ENCODE data around the gene CCDC78.

CCDC78 gene

GRCh38 chr16:726438-727290, at the start of gene CCDC78, which contains the start of gene HAGHL:
TSS of gene CCDC78 (minus strand) at chr16:726443. CDS start at chr16:726367, 76 bp downstream.
TSS of gene HAGHL (plus strand) at chr16:727106. CDS start at chr16:727510, 404 bp downstream.
- DNase-seq: peak; percentile 26 to 90

DNA sequence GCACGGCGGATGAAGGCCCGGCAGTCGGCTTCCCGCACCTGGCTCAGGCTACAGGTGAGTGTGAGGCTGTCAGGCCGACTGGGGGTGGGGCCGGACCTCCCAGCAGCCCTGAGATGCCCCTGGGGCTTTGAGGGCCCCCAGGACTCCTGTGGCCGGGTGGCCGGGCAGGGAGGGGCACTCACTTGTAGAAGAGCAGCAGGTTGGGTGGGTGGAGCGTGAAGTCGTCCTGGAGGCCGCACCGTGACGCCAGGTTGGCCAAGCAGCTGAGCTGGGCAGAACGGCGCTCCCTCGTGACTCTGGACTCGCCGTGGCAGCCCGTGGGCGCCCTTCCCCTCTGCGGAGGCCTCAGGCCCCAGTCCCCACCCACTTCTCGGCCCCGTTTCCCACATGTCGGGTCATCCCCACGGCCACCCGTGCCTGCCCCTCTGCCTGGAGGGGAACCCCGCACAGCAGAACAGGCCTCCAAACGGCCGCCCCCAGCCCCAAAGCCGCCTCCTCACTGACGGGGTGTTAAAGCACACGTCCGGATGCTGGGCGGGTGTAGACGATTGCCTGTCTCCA, 49.1 kb upstream of the CCDC78 start:
- no peak for DNase-seq

DNA sequence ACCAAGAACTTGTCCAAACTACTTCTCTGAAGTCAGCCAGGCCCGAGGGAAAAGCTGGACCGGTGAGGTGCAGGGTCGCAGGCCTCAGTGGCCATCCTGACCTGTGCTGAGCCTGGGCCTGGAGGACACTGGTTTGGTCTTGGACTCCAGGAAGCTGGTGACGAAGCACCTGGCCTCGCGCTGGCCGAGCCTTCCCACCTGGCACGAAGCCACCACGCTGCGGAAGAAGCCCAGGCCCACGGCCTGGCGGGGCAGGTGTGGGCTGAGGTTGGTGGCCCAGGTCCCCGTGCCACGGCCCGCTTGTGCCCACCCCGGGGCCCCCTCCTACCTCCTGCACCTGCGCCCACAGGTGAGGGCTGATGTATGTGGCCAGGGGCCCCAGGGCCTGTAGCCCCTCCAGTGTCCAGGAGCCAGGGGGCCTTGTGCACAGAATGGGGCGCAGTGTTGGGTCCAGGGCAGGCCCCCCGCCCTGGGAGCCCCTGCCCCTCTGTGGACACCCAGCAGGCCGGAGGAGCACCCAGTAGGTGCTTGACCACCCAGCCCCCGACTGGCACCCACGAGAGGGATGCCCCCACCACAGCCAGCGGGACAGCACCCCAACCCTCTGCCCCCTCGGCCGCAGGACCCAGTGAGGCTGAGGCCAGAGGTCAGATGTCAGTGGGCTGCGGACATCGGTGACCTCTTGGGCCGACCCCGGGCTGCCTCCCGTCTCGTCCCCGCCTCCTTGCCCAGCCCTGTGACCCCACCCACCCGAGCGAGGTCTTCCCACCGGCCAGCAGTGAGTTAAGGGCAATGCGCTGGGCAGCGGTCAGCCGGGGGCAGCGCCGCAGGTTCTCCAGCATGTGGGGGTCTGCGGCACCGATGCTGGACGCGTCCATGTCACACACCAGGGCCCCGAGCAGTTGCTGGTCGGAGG, 48.1 kb upstream of the CCDC78 start:
- DNase-seq: no peak

DNA sequence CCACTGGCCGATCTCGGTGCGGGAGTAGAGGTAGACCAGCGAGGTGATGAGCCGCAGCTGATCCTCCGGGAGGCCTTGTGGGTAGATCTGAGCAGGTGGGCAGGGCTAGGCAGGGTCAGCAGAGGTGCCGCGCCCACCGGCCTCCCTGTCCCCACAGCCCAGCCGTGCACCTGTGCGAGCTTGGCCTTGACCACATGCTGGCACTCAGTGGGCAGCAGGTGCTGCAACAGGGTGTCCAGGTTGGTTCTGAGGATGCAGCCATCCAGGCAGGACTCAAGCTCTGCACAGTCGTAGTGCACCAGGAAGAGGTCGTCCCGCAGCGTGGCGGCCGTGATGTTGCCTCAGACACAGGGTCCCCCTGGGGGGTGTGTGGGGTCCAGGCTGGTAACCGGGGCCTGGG, 46.7 kb upstream of the CCDC78 start:
- DNase-seq: no peak

DNA sequence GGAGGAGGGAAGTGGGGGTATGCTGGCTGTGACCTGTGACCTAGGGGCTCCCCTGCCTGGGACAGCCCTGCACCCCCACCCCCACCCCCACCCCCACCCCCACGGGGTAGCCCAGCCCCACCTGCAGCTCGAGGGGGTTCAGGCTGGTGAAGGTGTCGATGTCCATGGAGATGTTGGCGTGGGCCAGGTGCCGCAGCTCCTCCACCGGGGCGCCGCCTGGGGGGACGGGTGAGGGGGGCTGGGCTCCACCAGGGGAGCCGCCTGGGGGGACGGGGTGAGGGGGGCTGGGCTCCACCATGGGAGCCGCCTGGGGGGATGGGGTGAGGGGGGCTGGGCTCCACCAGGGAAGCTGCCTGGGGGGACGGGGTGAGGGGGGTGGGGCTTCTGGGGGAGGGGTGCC, 44.2 kb upstream of the CCDC78 start:
- no peak for DNase-seq

GRCh38 chr16:769934-770333, 43.7 kb upstream of the CCDC78 start:
- no peak for DNase-seq

- no peak for DNase-seq
Observed at GRCh38 chr16:769184-769784, 43.0 kb upstream of the CCDC78 start.

DNA sequence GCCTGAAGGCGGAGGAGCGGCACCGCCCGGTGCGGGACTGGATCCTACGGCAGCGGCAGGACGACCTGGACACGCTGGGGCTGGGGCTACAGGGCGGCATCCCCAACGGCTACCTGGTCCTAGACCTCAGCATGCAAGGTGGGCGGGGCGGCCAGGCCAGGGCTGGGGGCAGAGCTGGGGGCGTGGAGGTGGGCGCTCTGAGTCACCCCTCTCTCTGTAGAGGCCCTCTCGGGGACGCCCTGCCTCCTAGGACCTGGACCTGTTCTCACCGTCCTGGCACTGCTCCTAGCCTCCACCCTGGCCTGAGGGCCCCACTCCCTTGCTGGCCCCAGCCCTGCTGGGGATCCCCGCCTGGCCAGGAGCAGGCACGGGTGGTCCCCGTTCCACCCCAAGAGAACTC, 42.2 kb upstream of the CCDC78 start:
- no peak for DNase-seq

- DNase-seq: no peak
Observed at GRCh38 chr16:767743-768235, 41.5 kb upstream of the CCDC78 start.

DNA sequence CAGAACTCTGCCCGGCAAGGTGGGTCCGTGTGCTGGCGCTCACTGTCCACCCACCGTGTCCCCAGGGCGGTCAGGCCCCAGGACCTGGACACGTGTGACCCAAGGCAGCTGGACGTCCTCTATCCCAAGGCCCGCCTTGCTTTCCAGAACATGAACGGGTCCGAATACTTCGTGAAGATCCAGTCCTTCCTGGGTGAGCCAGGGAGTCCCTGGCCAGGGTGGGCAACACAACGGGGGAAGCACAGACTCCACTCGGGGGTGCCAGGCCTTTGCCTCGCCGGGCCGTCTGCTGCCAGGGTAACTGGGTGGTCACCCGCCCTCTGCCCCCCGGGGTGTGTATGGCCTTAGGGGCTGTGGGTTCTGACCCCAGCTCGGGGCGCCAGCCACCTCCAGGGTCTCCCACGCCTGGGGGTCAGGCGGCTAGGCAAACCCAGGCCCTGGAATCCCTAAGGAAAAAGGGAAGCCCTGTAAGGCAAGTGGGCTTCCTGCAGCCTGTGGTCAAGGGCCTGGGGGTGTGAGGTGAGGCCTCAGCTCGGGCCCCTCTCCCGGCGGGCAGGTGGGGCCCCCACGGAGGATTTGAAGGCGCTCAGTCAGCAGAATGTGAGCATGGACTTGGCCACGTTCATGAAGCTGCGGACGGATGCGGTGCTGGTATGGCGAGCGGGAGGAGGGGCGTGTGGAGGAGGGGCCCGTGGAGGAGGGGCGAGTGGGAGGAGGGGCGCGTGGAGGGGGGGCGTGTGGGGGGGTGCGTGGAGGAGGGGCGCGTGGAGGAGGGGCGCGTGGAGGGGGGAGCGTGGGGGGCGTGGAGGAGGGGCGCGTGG, 40.8 kb upstream of the CCDC78 start:
- no peak for DNase-seq

- DNase-seq: no peak
Observed at GRCh38 chr16:766008-766819, 40.0 kb upstream of the CCDC78 start.

DNA sequence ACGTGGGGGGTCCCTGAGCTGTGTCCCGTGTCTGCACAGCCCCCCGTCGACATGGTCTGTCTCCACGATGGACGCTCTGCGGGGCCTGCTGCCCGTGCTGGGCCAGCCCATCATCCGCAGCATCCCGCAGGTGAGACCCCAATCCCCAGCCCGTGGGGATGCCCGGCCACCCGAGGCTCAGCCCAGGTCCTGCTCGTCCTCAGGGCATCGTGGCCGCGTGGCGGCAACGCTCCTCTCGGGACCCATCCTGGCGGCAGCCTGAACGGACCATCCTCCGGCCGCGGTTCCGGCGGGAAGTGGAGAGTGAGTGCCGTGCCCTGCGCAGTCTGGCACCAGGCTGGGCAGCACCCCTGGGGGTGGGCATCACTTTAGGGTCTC, 39.2 kb upstream of the CCDC78 start:
- no peak for DNase-seq

DNA sequence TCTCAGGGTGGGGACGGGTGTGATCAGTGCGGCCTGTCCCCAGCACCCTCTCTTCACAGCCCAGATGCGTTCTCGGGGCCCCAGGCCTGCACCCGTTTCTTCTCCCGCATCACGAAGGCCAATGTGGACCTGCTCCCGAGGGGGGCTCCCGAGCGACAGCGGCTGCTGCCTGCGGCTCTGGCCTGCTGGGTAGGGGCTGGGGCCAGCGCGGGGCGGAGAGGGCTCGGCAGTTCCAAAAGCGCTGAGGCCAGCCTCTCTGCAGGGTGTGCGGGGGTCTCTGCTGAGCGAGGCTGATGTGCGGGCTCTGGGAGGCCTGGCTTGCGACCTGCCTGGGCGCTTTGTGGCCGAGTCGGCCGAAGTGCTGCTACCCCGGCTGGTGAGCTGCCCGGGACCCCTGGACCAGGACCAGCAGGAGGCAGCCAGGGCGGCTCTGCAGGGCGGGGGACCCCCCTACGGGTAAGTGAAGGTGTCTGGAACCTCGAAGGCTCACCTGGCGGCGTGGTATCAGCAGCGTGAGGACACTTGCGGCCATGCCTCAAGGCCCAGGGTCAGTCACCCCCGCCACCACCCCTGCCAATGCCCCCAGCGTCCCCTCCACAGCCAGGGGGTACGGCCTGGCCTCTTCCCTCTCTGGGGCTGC, 38.7 kb upstream of the CCDC78 start:
- DNase-seq: no peak

DNA sequence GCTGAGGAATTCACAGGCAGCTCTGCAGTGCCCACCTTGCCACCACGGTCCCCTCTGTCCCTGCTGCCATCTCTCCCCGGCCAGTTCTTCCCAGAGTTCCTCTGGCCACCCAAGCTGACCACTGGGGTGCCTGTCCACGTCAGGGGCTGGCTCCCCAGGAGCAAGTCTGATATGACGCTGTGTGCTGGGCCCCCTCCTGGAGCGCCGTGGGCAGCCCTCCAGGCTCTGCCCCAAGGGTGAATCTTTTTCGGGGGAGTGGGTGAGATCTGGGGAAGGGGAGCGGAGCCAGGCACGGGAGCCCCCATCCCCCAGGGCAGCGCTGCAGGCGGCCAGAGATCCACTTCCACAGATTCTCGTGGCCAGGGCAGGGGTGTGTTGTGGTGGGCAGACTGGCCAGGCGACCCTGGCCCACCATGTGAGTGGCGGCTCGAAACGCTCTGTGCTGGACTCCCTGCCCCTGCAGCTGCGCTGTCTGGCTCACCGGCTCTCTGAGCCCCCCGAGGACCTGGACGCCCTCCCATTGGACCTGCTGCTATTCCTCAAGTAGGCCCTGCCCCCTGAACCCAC, 38.0 kb upstream of the CCDC78 start:
- DNase-seq: no peak

DNA sequence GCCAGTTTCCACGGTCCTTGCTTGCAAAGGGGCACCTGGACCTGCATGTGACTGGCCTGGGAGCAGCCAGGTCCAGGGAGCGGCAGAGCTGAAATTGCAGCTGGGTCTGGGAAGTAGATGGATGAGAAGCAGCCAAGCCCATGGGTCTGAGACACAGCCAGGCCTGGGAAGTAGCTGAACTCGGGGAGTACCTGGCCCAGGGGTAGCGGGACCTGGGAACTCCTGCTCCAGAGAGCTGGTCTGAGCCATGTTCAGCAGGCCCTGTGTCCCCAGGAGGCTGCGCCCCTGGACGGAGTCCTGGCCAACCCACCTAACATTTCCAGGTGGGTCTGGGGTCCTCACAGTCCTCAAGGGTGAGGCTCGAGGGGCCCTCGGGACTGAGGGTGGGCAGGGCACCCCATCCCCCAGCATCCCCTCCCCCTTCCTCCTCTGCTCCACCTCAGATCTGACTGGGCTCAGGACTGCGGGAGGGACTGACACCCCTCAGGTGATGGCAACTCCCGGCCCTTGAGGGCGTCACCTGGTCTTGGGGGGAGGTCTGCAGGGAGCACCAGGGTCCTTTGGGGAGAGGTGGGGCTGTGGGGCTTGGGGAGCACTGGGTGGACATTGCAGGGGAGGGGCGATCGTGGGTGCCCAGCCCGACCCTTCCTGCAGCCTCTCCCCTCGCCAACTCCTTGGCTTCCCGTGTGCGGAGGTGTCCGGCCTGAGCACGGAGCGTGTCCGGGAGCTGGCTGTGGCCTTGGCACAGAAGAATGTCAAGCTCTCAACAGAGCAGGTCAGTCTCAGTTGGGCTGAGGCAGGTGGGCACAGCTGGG, 37.3 kb upstream of the CCDC78 start:
- no peak for DNase-seq

GRCh38 chr16:762595-763268, 36.5 kb upstream of the CCDC78 start:
- no peak for DNase-seq

DNA sequence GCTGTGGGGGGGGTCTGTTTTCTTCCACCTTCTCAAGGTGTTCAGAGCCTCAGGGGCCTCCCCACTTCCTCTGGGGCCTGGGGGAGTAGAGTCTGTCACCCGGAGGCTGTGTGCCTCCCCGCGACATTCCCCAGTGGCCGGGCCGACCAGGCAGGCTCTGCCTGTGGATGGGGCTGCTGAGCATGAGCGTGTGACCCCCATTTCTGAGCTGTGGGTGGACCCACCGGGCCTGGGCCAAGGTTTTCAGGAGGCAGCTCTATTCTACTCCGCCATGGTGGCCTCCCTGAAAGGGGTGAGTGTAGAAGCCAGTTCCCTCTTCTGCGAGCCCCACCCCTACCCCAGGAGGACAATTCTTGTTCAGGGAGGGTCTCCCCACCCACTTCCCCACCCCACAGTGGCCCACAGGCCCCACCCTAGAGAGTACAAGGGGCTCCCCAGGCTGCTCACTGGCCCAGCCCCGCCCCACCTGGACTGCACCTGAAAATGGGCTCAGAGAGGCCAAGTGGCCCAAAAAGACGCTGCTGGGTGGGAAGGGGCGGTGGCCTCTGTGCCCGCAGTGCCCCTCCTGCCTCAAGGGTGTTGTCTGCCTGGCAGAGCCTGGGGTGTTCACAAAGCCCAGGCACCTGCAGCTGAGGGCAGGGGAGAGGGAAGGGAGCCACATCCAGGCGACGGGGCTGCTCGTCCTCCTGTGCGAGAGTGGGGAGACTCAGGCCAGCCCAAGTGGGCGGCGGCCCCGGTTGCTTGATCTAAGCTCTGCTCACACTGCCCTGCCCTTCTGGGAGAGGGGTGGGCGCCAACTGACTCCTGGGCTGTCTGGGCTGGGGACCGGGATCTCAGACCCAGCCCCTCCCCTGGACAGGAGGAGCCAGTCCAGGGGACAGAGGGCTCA, 35.6 kb upstream of the CCDC78 start:
- no peak for DNase-seq
